Uterus (tissue), 2 donors: ENCODE results near the gene DPCD.

Experiments
- CTCF ChIP-seq, 4 experiments: fragments of 200-600 bp in 2 of 4; fragments of 450-650 bp in 2 of 4; sonication (generic) in 2 of 4; IDR thresholded peaks; one replicate each; pipeline ENCODE4 v1.5.1; 2016 to 2019; ENCODE audit warnings: antibody characterized with exemption in 4 of 4, mild to moderate bottlenecking in 2 of 4, moderate library complexity in 1 of 4
- POLR2A ChIP-seq, 2 donors: fragments of 450-650 bp; IDR thresholded peaks; one replicate each; pipeline ENCODE4 v1.6.1; 2016; ENCODE audit warnings: antibody characterized with exemption in 2 of 2, mild to moderate bottlenecking in 1 of 2, moderate library complexity in 1 of 2

GRCh38 chr10:101619983-101620382 lies 31.9 kb downstream of the DPCD start:
- no peak for TF ChIP-seq CTCF (IDR thresholded peaks at IDR 0.05)
- no peak for TF ChIP-seq POLR2A (IDR thresholded peaks at IDR 0.05)
